ENCODE measurements around the gene PLEKHG4B. TPM values are rescaled to one million over a fixed set of nuclear protein-coding genes. Genes with fewer than 3 reads are reported as not detected.

The PLEKHG4B gene
- polyA plus RNA-seq, 1 donor (not counting 4 experiments of a cell fraction or from before 2014, with no cell fraction given), result not detected

DNA sequence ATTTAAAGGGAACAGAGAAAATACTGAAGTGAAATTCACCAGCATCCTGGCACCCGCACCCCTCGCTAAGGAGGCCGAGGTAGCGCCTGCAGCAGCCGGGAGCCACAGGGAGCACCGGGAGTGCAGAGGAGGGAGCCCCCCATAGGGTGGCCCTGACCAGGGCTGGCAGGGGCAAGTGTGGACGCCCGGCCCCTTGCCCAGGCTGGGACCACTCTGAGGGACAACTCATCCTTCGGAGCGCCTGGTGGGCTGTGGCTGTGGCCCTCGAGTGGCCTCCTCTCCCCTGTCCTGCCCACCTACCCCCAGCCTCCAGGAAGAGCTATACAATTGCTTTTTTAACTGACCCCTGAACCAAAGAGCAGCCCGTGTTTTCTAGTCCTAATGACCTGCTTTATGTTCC is 47.0 kb downstream of the PLEKHG4B start:
- H4K20me1 ChIP-seq (ENCODE audit: control insufficient read depth, extremely low read depth, insufficient read depth, low read length), result no peaks in the 10 kb centered on the region
- no peaks in the 10 kb centered on the region for H3K27me3 ChIP-seq (ENCODE audit: control insufficient read depth, extremely low read depth, insufficient read depth, low read length)
- H3K9me3 ChIP-seq (ENCODE audit: control insufficient read depth, low read depth, low read length), result no peaks in the 10 kb centered on the region
- H2AFZ ChIP-seq (ENCODE audit: control insufficient read depth, low read length), result no peak overlapping the region
- H3K79me2 ChIP-seq (ENCODE audit: control insufficient read depth, insufficient read depth, low read length), result no peaks in the 10 kb centered on the region
- dilution Hi-C loops (cut with MboI; ENCODE audit: extremely low pct_ligation_motif_present, low sequenced_read_pairs), result no loop called here
- H3K4me1 ChIP-seq (ENCODE audit: control insufficient read depth, extremely low read depth, insufficient read depth, low read length), result no peaks in the 10 kb centered on the region
- no peaks in the 10 kb centered on the region for H3K36me3 ChIP-seq (ENCODE audit: control insufficient read depth in 2 of 2, extremely low read depth in 1 of 2, insufficient read depth in 2 of 2, low read length in 2 of 2)
- DNase-seq (ENCODE audit: low read depth, low spot score) (no peak), FAIRE-seq (no peak)
- no peak for TF ChIP-seq EZH2 (IDR thresholded peaks at IDR 0.05; ENCODE audit: low read length)
- TF ChIP-seq, protein P1, sequence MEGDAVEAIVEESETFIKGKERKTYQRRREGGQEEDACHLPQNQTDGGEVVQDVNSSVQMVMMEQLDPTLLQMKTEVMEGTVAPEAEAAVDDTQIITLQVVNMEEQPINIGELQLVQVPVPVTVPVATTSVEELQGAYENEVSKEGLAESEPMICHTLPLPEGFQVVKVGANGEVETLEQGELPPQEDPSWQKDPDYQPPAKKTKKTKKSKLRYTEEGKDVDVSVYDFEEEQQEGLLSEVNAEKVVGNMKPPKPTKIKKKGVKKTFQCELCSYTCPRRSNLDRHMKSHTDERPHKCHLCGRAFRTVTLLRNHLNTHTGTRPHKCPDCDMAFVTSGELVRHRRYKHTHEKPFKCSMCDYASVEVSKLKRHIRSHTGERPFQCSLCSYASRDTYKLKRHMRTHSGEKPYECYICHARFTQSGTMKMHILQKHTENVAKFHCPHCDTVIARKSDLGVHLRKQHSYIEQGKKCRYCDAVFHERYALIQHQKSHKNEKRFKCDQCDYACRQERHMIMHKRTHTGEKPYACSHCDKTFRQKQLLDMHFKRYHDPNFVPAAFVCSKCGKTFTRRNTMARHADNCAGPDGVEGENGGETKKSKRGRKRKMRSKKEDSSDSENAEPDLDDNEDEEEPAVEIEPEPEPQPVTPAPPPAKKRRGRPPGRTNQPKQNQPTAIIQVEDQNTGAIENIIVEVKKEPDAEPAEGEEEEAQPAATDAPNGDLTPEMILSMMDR (optimal IDR thresholded peaks at IDR 0.05 in 1 of 3, IDR thresholded peaks at IDR 0.05 in 1 of 3, conservative IDR thresholded peaks at IDR 0.05 in 1 of 3; ENCODE audit: extremely low read depth in 1 of 3, insufficient read depth in 2 of 3, low read length in 3 of 3), result no peak
- H3K9me1 ChIP-seq (ENCODE audit: control insufficient read depth, extremely low read depth, insufficient read depth, low read length), result no peaks in the 10 kb centered on the region
- no peak overlapping the region for H3K27ac ChIP-seq (ENCODE audit: control insufficient read depth, insufficient read depth, low read length)
- H3K4me3 ChIP-seq (ENCODE audit: control insufficient read depth in 2 of 3, extremely low read depth in 1 of 3, insufficient read depth in 2 of 3, low read depth in 1 of 3, low read length in 3 of 3), result no peak overlapping the region
- no peak overlapping the region for H3K4me2 ChIP-seq (ENCODE audit: control insufficient read depth, extremely low read depth, insufficient read depth, low read depth, low read length)
- no peak overlapping the region for H3K9ac ChIP-seq (ENCODE audit: control insufficient read depth, extremely low read depth, insufficient read depth, low read length)

DNA sequence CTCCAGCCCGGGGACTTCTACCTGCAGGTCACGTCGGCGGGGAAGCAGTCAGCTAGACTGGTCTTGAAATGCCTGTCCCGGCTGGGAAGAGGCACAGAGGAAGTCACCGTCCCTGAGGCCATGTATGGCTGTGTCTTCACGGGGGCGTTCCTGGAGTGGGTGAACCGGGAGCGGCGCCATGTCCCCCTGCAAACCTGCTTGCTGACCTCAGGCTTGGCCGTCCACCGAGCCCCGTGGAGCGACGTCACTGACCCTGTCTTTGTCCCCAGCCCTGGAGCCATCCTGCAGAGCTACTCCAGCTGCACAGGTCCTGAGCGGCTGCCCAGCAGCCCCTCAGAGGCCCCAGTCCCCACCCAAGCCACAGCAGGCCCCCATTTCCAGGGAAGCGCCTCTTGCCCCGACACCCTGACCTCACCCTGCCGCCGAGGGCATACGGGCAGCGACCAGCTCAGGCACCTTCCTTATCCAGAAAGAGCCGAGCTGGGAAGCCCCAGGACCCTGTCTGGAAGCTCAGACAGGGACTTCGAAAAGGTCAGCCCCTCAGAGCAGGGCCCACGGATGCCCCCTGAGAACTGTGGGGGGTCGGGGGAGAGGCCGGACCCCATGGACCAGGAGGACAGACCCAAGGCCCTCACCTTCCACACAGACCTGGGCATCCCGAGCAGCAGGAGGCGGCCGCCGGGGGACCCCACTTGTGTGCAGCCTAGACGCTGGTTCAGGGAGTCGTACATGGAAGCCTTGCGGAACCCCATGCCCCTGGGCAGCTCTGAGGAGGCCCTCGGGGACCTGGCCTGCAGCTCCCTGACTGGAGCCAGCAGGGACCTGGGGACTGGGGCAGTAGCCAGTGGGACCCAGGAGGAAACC is 47.8 kb downstream of the PLEKHG4B start:
- no peak overlapping the region for H3K27ac ChIP-seq (ENCODE audit: control insufficient read depth, insufficient read depth, low read length)
- no peak overlapping the region for H3K9ac ChIP-seq (ENCODE audit: control insufficient read depth, extremely low read depth, insufficient read depth, low read length)
- no peaks in the 10 kb centered on the region for H3K36me3 ChIP-seq (ENCODE audit: control insufficient read depth in 2 of 2, extremely low read depth in 1 of 2, insufficient read depth in 2 of 2, low read length in 2 of 2)
- no peaks in the 10 kb centered on the region for H4K20me1 ChIP-seq (ENCODE audit: control insufficient read depth, extremely low read depth, insufficient read depth, low read length)
- TF ChIP-seq, protein P1 (optimal IDR thresholded peaks at IDR 0.05 in 1 of 3, IDR thresholded peaks at IDR 0.05 in 1 of 3, conservative IDR thresholded peaks at IDR 0.05 in 1 of 3; ENCODE audit: extremely low read depth in 1 of 3, insufficient read depth in 2 of 3, low read length in 3 of 3), result no peak
- no peak for TF ChIP-seq EZH2 (IDR thresholded peaks at IDR 0.05; ENCODE audit: low read length)
- no peak for DNase-seq (ENCODE audit: low read depth, low spot score)
- H3K27me3 ChIP-seq (ENCODE audit: control insufficient read depth, extremely low read depth, insufficient read depth, low read length), result no peaks in the 10 kb centered on the region
- H3K4me1 ChIP-seq (ENCODE audit: control insufficient read depth, extremely low read depth, insufficient read depth, low read length), result no peaks in the 10 kb centered on the region
- H3K9me1 ChIP-seq (ENCODE audit: control insufficient read depth, extremely low read depth, insufficient read depth, low read length), result no peaks in the 10 kb centered on the region
- no peaks in the 10 kb centered on the region for H3K9me3 ChIP-seq (ENCODE audit: control insufficient read depth, low read depth, low read length)
- no peak for FAIRE-seq
- no peak overlapping the region for H2AFZ ChIP-seq (ENCODE audit: control insufficient read depth, low read length)
- dilution Hi-C loops (cut with MboI; ENCODE audit: extremely low pct_ligation_motif_present, low sequenced_read_pairs), result no loop called here
- no peak overlapping the region for H3K4me2 ChIP-seq (ENCODE audit: control insufficient read depth, extremely low read depth, insufficient read depth, low read depth, low read length)
- no peak overlapping the region for H3K4me3 ChIP-seq (ENCODE audit: control insufficient read depth in 2 of 3, extremely low read depth in 1 of 3, insufficient read depth in 2 of 3, low read depth in 1 of 3, low read length in 3 of 3)
- no peaks in the 10 kb centered on the region for H3K79me2 ChIP-seq (ENCODE audit: control insufficient read depth, insufficient read depth, low read length)

Data from keratinocyte (primary cell).